Activated CD4-positive, alpha-beta T cell treated with anti-CD3 and anti-CD28 coated beads for 48 hours (primary cell): Measurements from ENCODE around the gene VPS13C.
"Not testable (repeated sequence)": the region's sequence is repeated elsewhere in the genome, so short reads cannot be mapped to it uniquely, and the experiment has no call there.

ENCODE experiments used
- DNase-seq: peaks from one replicate; pipeline ENCODE4 v3.0.0-alpha.2; 2020

The VPS13C gene

DNA sequence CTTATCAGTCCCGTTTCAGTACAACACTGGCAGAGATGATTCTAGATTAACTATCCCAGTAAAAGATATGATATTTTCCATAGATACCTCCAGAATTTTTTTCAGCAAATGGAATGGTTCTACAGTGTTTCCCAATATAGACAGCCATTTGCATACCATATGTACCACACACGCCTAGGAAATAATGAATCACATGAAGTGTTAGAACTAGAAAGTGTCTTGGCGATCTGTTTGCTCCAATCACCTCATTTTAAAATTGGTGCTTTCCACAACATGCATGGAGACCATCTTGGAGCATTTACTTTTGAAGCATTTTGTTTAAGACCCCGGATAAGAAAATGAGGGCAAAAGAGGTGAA, 8.5 kb upstream of the VPS13C start:
- DNase-seq = no peak

DNA sequence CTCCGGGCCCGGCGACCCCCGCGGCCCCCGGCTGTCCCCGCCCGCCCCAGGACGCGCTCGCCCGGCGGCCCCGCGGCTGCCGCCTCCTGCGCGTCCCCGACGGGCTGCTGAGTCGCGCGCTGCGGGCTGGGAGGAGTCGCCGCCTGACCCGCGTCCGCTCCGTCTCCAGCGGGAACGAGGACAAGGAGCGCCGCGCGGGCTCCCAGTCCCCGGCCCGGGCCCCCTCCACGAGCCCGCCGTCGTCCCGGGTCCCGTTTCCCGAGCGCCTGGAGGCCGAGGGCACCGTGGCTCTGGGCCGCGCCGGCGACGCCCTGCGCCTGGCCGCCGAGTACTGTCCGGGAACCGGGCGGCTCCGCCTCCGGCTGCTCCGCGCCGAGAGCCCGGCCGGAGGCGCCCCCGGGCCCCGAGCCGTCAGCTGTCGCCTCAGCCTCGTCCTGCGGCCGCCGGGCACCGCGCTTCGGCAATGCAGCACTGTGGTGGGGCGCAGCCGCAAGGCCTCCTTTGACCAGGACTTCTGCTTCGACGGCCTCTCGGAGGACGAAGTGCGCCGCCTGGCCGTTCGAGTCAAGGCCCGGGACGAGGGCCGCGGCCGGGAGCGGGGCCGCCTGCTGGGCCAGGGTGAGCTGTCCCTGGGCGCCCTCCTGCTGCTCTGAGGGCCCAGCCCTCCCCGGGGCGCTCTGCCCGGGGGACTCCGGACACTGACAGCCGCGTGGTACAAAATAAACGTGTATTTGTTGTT, 8.0 kb upstream of the VPS13C start:
- DNase-seq = peak; percentile 21

DNA sequence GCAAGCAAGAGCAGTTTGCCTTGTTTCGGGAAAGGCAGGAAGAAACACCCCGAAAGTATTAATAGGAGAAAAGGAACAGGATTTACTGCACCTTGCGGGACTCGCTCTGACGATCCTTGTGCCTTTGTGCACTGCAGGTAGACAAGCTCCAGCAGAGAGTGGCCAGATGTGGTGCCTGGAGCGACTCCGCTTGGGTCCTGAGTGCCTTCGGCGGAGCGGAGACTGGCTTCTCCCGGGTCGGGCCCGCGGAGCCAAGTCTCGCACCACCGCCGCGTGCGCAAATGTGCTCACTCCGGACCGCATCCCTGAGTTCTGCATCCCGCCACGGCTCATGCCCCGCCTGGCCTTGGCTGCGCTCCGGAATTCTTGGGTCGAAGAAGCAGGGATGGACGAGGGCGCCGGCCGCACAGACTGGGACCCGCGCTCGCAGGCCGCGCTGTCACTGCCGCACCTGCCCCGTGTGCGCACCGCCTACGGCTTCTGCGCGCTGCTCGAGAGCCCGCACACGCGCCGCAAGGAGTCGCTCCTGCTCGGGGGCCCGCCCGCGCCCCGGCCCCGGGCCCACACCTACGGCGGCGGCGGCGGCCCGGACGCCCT, 7.3 kb upstream of the VPS13C start:
- DNase-seq = peak; percentile 33

DNA sequence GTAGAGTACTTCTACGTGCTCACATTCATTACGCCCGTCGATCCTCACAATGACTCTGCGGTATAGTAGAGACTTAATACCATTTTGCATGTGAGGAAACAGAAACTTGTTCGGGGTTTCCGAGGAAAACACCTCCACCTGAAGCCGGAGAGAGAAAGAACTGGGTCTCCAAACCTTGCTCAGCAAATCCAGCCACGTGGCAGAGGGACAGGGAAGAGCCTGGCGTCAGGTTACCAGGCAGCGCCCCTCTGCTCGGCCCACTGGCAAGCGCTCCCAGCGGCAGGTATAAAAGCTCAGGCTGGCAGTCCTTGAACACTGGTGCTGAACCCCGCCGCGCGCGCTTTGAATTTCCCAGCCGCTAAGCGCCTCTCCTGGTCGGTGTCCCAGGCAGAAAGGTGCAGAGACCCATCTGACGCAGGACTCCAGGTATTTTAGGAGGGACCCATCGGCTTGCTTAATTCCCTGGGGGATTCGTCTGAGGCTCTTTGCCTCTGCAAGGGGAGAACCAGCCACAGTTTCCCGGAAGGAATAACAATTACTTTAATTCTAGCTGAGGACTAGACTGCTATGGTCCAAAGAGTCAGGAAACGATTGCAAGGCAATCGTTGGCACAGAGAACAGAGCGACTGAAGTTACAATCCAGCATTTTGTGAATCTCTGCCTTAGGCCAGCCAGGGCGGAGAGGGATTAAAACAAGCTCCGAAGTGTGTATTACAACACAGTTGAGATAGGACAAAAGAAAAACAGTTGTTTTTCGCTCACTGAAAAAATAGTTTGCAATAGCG, 6.6 kb upstream of the VPS13C start, which contains the start of gene C2CD4A:
Gene C2CD4A, plus strand, starts transcription at position 315 of the 785 bp plus-strand sequence. CDS start 637 bp downstream, outside the sequence.
- peak; percentile 70 for DNase-seq

DNA sequence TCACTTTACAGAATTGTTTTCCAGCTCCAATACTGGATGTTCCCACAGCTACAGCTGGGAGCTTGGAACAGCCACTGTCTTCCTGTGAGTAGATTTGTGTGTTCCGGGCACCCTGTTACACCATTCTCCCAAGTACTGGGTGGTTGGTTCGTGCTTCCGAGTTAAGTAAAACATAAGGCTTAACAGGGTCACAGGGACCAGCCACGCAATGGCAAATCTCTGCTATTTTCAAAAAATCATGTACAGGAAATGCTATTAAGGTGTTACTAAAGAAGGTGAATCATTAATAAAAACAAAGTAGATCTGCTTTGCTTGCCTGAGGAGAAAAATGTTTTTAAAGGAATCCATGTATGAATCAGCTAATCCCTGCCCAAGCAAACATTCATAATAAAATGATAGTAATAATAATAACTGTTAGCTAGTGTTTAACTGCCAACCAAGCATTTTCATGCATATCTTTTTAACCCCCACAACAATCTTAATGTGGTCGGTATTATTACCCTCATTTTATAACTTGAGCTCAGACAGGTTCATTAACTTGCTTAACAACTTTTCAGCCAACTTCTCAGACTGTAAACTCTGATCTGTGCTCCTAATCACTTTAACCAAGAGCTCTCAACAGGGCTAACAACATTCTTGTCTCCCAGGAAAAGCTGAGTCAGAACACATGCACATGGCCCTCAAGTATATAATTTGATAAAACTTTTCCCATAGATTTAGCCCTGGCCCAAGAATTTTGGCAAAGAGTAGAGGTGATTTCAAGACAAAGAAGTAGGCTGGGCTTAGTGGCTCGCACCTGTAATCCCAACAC, 3.8 kb upstream of the VPS13C start:
- DNase-seq = no peak

DNA sequence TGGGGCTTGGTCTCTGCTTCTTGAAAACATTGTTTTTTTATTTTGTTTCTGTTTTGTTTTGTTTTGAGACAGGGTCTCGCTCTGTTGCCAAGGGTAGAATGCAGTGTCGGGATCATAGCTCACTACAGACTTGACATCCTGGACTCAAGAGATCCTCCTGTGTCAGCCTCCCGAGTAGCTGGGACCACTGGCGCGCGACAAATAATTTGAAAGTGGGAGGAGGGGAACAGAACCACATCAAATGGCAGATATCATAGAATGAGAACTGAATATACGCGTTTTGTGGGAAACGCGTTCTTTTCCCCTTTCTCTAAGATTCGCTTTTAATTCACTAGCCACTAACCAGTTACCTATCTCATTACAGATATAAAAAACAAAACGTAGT, 641 bp upstream of the VPS13C start:
- DNase-seq = no peak

DNA sequence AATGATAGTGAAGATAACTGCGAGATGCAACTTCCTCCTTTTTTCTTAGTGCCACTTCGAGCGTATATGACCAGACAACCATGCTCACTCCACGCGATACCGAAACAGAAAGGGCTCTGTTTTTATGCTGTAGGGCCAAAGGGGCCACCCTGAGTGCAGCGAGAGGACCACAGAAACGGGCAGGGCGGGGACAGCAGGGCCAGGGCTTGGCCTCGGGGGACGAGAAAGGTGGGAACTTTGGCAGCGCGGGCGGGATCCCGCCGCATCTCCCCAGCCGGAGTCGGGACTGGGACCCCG, 483 bp downstream of the VPS13C start:
- peak; percentile 71 for DNase-seq

DNA sequence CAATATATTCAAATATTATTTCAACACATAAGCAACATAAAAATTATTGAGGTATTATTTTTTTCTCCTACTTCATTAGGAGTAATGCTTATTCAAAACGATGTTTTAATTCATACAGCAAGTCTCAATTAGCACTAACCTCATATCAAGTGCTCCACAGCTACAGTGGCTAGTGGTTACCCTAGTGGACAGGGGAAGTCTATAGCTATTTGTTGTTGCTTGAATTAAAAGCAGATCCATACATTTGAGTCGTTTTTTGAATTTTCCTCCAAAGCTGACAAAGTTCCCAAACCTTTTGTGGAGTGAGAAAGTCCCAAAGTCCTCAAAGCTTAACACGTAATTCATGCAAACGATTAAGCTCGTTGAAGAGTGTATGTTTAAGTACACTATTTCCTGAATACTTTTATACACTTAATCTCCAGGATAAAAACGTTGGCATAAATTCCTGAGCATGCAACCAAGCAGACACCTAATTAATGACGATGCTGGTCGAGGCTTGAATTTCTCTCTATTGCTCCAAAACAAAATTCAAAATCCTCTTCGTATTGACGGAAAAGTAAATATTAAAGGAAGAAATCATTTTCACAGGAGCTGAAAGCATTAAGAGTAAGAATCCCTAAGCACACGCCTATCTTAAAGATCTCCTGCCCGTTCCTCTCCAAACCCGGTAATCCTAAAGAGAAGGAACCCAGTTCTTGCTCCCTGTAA, 985 bp downstream of the VPS13C start:
- DNase-seq = no peak

DNA sequence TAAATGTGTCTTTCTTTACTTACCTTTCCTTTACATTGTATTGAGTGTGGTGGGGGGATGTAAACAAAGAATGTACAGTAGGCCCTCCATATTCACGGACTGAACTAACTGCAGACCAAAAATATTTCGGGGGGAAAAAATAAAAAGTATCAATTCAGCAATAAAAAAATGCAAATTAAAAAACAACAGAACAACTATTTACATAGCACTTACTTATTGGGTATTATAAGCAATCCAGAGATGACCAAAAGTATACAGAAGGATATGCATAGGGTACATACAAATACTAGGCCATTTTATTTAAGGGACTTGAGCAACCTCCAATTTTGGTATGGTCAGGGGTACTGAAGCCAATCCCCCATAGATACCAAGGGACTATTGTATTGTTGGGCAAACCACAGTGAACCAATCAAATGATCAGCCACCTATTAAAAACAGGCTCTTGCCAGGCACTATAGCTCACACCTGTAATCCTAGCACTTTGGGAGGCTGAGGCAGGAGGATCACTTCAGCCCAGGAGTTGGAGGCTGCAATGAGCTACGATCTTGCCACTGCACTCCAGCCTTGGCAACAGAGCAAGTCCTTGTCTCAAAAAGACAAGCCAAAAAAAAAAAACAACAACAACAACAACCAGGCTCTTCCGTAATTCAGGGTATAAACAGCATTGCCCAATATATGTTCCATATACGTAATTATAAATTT, 1.8 kb downstream of the VPS13C start:
- no peak for DNase-seq

DNA sequence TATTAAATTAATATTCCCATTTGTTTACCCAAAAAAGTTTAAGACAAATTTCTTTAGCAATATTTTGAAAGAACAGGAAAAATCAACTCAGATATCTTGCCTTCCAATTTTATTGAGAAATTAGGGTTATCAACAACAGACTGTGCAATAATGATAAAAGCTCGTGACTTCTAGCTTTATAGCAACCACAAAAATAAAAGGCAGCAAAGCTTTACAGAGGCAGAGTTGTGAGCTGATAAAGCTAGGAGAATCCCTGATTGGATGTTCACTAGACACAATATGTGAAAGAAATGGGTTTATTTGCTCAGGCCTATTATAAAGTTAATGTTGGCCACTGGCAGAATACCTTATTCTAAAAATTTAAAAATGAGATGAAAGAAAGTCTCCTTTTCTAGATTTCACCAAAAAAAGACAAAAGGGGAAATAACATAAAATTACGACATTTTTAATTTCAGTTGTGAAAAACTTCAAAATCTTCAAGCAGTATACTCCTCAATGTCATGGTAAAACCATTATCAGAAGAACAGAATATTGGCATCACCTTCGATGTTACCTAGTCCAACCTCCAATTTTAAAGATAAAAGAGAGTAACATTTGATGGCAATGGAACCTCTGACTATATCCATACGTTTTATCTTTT, 2.8 kb downstream of the VPS13C start:
- DNase-seq = no peak

DNA sequence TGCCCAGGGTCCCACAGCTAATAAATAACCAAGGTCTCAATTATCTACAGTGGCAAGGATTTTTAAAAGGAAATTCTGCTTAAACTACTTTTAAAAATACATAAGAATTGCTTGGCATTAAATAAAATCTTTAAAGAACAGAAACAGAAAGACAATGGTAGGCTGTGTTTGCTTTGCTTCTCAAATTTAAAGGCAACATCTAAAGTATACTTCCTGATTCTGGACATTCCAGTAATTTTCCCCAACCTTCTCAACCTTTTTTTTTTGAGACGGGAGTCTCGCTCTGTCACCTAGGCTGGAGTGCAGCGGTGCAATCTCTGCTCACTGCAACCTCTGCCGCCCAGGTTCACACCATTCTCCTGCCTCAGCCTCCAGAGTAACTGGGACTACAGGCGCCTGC, 5.3 kb downstream of the VPS13C start:
- no peak for DNase-seq

DNA sequence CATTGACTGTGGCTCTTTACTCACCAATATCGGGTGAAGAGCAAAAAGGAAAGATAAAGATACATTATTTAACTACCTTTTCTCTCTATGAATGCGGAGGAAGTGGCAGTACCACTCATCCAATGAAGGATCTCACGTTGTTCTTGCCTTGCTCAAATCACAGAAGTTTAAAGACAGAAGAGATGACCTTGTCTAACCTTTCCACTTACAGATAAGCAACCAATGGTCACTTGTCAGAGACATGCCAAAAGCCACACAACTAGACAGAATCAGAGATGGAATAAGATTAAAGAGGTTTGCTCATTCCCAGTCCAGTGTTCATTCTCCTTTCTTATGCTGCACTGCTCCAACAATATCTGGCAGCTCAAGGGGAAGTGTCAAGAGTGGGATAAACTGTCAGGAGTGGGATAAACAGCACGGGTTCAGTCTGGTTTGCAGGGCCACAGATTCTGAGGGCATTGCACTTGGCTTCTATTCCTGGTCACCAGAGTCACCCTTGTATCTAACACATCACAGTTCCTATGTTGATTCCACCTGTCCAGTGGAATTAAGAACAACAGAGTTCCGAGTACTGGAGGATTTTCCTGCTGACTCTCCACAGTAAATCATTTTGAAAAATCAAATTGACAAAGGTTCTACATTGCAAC, 6.7 kb downstream of the VPS13C start:
- DNase-seq = no peak

DNA sequence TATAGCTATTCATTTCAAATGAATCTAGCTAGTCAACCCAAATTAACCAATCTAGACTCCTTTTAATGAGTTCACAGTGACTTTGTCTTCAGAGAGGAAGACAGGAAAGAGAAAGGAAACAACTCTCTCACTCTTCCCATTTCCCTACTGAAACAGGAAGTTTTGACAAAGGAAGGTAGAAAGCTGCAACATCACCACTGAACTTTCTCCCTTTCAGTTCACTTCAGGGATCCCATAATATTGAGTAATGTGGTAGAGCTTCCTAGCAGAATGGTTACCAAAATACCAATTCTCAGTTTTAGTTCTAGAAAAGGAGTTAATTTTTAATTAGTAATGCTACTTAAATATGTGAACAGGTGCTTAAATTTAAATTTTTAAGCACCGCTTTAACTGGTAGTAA, 7.5 kb downstream of the VPS13C start:
- DNase-seq = no peak

DNA sequence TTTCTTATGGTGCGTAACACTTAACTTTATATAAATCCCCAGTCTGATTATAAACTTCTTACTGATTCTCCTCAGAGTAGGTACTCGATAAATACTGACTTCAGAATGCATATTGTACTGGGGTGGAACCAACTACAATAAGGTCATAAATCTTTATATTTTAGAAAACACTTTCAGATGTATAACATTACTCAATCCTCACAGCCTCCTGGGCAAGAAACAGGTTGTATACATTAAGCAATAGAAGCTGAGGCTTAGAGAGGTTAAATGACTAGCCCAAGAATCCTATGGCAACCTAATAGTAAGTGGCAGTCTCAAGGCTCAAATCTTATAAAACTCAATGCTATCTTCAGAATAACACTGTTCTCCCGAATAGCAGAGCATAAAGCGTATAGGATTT, 9.1 kb downstream of the VPS13C start:
- DNase-seq = no peak

DNA sequence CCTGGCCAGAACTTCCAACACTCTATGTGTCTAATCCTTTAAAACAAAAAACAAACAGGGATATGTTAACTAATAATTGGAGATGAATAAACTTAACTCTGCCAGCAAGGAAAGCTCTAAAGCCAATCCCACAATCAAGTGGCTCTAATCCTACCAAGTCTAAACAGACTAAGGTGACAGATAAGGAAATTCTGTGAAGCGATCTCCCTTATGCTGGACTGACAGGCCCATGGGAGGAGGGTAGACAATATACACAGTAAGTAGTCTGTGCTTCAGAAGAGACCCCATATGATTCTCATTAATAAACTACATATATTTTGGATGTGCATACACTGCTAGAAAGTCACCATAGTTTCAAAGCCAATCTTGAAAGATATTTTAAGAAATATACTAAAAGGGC, 10.1 kb downstream of the VPS13C start:
- DNase-seq = no peak

DNA sequence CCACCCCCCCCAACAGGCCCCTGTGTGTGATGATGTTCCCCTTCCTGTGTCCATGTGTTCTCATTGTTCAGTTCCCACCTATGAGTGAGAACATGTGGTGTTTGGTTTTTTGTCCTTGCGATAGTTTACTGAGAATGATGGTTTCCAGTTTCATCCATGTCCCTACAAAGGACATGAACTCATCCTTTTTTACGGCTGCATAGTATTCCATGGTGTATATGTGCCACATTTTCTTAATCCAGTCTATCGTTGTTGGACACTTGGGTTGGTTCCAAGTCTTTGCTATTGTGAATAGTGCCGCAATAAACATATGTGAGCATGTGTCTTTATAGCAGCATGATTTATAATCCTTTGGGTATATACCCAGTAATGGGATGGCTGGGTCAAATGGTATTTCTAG, 12.0 kb downstream of the VPS13C start:
- DNase-seq = not testable (repeated sequence)

DNA sequence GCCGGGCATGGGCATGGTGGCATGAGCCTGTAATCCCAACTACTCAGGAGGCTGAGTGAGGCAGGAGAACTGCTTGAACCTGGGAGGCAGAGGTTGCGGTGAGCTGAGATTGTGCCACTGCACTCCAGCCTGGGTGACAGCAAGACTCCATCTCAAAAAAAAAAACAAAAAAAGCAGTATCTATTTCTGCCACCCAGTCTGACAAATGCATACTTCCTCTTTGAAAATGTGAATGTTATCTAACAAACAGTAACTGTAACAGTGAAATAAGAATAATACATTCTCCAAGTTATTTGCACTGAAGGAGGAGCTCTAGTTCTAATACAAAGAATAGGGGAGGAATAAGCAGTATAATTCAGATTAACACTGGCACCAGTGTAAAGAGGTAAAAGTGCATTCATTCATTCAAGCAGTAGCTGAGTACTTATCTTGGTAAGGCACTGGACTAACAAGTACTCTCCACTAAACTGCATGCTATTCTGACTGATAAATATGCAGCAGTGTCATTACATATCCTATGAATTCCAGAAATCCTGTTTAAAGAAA, 12.9 kb downstream of the VPS13C start:
- no peak for DNase-seq

DNA sequence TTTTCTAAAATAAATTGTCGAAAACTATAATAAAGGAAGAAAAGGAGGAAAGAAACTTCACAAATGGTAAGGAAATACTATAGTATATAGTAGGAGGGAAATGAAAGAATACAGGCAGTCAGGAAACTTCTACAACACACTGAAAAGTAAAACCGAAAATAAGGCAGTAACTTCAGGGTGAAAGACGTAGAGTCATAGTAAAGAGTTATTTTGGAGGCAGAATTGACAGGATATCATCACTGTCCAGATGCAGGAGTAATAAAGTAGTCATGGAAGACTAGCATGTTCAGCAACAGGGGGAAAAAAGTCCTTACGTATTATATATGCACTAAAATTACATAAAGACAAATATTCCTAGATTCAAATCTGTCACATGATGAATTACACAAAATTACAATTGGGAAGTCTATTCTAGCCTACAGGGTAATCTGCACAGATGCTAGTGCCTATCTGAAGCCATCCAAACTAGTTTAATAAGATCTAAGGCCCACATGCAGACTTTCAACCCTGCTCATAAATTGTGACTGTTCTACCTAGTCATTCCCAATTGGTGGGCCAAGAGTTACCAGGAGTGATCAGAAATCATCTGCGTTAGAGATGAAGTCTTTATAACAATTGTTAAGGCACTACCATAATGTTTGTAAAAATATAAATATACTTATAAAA, 14.0 kb downstream of the VPS13C start:
- DNase-seq = no peak

DNA sequence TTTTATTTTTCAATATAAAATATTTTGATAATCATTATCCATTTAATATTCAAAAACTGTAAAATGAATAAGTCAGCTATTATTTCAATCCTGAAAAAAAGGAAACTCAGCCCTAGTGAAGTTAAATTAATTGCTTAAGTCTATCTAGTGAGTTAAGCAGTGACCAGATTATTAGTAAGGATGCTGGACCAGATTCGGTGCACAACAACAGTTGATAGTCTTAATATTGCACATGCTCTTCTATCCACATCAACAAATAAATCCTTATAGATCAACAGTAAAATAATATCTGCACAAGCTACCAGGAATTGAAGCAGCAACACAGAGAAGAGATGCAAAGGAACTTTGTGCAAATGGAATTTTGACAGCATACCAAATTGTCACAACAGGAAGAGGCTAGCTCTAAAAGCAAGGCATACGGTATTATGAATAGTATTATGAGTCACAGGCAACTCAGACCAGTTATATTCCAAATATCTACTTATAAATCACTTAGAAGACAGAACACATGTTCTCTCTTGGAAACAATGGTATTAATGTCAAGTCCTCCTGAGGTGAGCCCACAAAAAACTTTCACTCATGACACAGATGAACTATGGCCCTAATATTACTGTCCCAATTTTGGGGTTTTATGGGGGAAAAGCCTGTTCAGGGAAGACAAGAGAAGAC, 24.9 kb downstream of the VPS13C start:
- DNase-seq = no peak

DNA sequence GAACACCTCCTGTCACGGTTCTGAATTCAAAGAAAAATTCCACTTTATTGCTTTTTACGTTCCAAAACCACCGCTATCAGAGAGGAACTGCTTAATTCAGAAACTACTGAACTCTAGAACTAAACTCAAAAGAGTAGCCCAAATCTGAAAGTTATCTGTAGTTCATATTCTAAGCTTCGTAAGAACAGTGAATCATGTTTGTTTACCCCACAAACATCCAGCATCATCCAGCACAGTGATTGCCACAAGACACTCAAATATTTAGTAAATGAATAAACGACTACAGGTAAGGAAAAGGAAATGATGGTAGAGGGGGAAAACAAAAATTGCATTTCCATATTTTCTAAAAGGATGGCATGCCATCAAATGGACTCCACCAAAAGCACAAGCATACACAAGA, 32.3 kb downstream of the VPS13C start:
- DNase-seq = no peak
